ENCODE results near the gene FGGY.
"Not testable (repeated sequence)": the region's sequence is repeated elsewhere in the genome, so short reads cannot be mapped to it uniquely, and the experiment has no call there.

The FGGY gene, protein sequence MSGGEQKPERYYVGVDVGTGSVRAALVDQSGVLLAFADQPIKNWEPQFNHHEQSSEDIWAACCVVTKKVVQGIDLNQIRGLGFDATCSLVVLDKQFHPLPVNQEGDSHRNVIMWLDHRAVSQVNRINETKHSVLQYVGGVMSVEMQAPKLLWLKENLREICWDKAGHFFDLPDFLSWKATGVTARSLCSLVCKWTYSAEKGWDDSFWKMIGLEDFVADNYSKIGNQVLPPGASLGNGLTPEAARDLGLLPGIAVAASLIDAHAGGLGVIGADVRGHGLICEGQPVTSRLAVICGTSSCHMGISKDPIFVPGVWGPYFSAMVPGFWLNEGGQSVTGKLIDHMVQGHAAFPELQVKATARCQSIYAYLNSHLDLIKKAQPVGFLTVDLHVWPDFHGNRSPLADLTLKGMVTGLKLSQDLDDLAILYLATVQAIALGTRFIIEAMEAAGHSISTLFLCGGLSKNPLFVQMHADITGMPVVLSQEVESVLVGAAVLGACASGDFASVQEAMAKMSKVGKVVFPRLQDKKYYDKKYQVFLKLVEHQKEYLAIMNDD

DNA sequence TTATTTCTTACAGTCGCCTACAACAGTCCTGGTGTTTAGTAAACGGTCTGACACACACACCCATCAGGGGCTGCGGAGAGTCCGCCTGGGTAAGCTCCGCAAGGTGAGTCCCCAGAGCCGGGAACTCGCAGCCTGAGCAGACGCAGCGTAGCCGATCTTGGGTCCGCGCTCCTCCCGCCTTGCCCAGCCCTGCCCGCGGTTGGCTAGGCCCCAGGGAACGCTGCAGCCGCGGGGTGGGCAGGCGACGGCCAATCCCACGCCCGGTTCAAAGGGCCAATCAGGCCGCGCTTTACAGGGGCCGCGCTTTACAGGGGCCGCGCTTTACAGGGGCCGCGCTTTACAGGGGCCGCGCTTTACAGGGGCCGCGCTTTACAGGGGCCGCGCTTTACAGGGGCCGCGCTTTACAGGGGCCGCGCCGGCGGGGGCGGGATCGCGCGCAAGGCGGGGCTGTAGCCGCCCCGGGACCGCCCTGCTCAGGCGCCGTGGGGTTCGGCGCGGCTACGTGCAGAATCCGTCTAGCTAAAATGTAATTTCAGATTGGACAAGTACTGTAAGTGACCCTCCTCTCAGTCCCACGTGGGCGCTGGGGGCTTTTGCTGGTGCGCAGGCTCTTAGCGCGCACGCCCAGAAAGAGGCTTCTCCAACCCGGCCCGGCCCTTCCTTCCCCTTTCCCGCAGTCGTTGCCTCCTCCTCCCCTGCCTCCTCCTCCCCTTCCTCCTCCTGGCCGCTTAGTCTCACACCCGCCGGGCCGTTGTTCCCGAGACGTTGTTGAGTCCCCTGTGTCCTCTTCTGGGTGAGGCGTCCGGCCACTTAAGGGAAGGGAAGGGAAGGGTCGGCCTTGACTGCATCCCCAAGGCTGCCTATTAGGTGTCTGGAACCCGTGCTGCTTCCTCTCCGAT is at the start of gene FGGY:
Gene FGGY, plus strand, starts transcription at position 737 of the 899 bp plus-strand sequence. CDS start 24,456 bp downstream, outside the sequence.
- peak within 1 kb of the TSS; percentile 67 for H3K4me3 ChIP-seq (replicated peaks; ENCODE audit: low read depth, low read length)
- peak; percentile 99 for DNase-seq (ENCODE audit: low read depth)
- TF ChIP-seq, protein P1, sequence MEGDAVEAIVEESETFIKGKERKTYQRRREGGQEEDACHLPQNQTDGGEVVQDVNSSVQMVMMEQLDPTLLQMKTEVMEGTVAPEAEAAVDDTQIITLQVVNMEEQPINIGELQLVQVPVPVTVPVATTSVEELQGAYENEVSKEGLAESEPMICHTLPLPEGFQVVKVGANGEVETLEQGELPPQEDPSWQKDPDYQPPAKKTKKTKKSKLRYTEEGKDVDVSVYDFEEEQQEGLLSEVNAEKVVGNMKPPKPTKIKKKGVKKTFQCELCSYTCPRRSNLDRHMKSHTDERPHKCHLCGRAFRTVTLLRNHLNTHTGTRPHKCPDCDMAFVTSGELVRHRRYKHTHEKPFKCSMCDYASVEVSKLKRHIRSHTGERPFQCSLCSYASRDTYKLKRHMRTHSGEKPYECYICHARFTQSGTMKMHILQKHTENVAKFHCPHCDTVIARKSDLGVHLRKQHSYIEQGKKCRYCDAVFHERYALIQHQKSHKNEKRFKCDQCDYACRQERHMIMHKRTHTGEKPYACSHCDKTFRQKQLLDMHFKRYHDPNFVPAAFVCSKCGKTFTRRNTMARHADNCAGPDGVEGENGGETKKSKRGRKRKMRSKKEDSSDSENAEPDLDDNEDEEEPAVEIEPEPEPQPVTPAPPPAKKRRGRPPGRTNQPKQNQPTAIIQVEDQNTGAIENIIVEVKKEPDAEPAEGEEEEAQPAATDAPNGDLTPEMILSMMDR (IDR thresholded peaks at IDR 0.05; ENCODE audit: low read length, missing control alignments), result no peak

DNA sequence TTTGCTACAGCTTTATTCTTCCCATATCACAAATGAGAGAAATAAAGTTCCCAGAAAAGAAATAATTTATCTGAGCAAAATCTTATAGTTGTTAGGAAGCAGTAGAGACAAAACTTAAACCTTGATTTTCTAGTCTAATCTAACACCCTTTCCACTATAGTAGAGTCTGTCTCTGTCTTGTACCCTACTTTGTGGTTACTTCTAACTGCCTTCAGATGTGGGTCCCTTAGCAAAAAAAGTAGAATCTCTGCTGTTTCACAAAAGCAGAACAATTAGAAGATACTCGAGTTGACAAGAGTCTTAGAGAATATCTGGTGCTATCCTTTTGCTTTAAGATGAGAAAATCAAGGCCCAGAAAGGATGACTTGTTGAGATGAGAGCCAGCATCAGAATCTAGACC is 48.1 kb upstream of the FGGY start:
- H3K4me3 ChIP-seq (replicated peaks; ENCODE audit: low read depth, low read length), result no peak overlapping the region
- no peak for DNase-seq (ENCODE audit: low read depth)
- TF ChIP-seq, protein P1 (IDR thresholded peaks at IDR 0.05; ENCODE audit: low read length, missing control alignments), result no peak

DNA sequence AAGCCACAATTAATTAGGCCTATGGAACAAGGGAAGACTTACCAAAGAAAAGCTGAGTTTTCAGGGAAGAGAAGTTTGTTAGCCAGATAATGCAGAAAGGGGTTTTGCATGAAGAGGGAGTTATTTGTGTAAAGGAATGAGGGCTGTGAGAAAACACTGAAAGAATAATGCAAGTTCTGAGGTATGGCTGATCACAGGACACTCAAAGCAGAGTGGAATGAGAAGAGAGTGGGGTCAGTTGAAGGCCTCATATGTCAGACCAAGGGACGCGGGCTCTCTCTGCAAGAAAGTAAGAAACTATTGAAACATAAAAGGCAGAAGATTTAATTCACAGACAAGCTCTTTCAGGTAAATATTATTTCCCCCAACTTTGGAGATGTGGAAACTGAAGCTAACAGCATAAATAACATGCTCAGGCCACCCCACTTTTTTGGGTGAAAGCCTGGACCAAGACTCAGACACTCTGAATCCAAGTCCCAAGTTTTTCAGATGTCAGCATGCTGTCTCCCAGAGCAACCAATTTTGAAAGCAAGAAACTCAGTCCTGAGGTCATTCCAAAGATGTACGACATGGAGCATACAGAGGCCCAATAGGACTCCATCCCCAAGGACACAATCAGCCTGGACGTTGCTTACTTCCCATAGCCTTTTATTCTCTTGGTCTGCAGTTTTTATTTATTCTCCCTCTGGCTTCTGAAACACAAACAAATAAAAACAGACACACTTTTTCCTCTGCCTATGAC is 47.3 kb upstream of the FGGY start:
- H3K4me3 ChIP-seq (replicated peaks; ENCODE audit: low read depth, low read length), result no peak overlapping the region
- TF ChIP-seq, protein P1 (IDR thresholded peaks at IDR 0.05; ENCODE audit: low read length, missing control alignments), result no peak
- no peak for DNase-seq (ENCODE audit: low read depth)

DNA sequence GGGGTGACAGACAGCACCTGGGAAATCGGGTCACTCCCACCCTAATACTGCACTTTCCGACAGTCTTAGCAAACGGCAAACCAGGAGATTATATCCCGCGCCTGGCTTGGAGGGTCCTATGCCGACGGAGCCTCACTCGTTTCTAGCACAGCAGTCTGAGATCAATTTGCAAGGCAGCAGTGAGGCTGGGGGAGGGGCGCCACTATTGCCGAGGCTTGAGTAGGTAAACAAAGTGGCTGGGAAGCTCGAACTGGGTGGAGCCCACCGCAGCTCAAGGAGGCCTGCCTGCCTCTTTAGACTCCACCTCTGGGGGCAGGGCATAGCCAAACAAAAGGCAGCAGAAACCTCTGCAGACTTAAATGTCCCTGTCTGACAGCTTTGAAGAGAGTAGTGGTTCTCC is 45.8 kb upstream of the FGGY start:
- DNase-seq (ENCODE audit: low read depth); H3K4me3 ChIP-seq (replicated peaks; ENCODE audit: low read depth, low read length): not testable (repeated sequence)

DNA sequence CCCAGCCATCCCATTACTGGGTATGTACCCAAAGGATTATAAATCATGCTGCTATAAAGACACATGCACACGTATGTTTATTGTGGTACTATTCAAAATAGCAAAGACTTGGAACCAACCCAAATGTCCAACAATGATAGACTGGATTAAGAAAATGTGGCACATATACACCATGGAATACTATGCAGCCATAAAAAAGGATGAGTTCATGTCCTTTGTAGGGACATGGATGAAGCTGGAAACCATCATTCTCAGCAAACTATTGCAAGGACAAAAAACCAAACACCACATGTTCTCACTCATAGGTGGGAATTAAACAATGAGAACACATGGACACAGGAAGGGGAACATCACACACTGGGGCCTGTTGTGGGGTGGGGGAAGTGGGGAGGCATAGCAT is 40.5 kb upstream of the FGGY start:
- H3K4me3 ChIP-seq (replicated peaks; ENCODE audit: low read depth, low read length); DNase-seq (ENCODE audit: low read depth): not testable (repeated sequence)

DNA sequence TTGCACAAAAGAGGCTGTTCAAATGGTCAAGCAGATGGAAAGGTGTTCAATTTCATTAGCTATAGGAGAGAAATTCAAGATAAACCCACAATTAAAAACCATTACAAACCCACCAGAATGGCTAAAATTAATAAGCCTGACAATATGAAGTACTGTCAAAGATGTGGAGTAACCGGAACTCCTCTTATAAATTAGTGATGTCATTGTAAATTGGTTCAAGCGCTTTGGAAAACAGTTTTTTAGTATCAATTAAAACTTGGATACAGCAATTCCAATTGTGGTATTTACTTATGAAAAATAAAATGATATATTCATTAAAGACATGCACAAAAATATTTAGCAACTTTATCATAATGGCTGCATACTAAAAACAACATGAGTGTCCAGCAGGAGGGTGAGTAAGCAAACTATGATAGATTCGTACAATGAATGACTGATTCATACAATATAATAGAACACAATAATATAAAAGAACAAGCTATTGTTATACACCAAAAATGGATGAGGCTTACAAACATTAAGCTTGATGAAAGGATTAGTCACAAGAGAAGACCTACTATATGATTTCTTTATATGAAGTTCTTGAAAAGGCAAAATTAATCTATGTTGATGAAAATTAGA is 38.4 kb upstream of the FGGY start:
- no peak for DNase-seq (ENCODE audit: low read depth)
- TF ChIP-seq, protein P1 (IDR thresholded peaks at IDR 0.05; ENCODE audit: low read length, missing control alignments), result no peak
- H3K4me3 ChIP-seq (replicated peaks; ENCODE audit: low read depth, low read length), result no peak overlapping the region

DNA sequence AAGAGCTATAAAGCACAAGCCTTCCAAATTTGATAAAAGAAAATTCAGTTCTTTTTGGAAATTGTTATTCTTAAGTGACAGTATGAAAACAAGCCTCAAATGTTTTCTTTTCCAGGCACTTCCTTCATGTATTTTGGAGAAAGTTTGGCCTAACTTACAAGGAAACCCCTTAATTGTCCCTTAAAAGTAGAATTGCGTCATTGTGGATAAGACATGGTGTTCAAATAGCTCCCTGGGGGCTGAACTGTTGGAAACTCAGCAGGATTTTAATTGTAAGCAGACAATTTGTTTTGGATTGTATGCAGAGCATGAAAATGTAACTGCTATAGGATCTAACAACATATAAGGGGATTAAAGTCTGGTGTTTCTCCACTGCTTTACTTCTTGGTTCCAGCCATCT is 35.4 kb upstream of the FGGY start:
- peak; percentile 34 for DNase-seq (ENCODE audit: low read depth)
- H3K4me3 ChIP-seq (replicated peaks; ENCODE audit: low read depth, low read length), result no peak overlapping the region
- TF ChIP-seq, protein P1 (IDR thresholded peaks at IDR 0.05; ENCODE audit: low read length, missing control alignments), result no peak
